NCI-H146 treated with DMSO at 0.1 percent for 48 hours (cell line): ENCODE data around the gene PCDHGA4.
"Not testable (repeated sequence)": the region's sequence is repeated elsewhere in the genome, so short reads cannot be mapped to it uniquely, and the experiment has no call there.

Experiments
- DNase-seq: peaks from one replicate; lab custom pipeline; 2025; ENCODE audit not compliant: unreplicated experiment; lab: John Stamatoyannopoulos, UW

The PCDHGA4 gene

DNA sequence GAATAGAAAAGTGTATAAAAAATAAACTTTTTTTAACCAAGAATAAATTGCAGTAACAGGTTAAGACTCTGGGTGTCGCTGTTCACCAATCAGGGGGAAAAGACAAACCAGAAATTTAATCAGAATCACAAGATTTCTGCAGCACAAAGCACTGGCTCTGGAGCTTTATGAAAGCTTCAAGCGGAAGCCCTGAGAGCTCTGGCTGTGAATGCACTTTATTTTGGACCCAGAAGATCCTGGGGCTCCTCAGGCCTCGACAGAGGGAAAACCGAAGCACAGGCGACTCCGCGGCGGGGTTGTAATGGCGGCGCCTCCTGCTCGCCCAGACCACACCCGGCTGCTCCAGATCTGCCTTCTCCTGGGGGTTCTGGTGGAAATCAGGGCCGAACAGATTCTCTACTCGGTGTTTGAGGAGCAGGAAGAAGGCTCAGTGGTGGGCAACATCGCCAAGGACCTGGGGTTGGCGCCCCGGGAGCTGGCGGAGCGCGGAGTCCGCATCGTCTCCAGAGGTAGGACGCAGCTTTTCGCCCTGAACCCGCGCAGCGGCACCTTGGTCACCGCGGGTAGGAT, at the start of gene PCDHGA4:
Gene PCDHGA4 (plus strand): TSS at position 122 of the 570 bp plus-strand sequence. CDS start 87 bp downstream, at position 209.
- DNase-seq = no peak

DNA sequence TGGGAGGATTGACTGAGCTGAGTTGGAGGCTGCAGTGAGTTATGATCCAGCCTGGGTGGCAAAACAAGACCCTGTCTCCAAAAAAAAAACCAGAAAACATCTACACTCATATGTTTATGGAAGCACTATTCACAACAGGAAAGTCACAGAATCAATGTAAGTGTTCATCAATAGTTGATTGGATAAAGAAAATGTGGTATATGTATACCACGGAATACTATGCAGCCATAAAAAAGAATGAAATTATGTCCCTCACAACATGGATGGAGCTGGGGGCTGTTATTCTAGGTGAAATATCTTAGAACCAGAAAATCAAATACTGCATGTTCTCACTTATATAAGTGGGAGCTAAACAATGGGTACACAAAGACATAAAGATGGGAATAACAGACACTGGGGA, 48.2 kb upstream of the PCDHGA4 start:
- DNase-seq = no peak

DNA sequence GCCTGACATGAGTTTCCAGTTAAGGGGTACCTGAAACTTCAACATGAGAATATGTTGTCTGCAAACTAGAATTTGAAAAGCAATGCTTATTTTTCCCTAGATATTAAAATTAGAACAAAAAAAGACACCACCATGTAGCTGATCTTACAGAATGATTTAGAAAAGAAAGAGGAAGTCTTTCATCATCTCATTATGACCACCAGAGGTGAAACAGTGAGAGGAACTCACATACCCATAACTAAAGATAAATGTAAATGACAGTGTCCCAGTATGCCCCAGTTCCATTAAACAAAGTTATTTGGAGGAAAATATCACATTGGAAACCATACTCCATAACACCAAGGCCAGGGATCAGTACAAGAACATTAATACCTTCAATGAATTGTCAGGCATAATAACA, 41.1 kb upstream of the PCDHGA4 start:
- no peak for DNase-seq

DNA sequence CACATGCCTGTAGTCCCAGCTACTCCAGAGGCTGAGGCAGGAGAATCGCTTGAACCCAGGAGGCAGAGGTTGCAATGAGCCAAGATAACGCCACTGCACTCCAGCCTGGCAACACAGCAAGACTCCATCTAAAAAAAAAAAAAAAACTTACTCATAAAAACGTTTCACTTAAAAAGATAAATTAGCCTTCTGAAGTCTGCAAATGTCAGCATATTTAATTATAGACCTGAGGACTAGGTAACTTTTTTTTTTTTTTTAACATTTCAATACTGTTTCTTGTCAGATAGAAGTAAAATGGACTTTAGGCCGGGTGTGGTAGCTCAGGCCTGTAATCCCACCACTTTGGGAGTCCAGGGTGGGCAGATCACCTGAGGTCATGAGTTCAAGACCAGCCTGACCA, 37.9 kb upstream of the PCDHGA4 start:
- not testable (repeated sequence) for DNase-seq

DNA sequence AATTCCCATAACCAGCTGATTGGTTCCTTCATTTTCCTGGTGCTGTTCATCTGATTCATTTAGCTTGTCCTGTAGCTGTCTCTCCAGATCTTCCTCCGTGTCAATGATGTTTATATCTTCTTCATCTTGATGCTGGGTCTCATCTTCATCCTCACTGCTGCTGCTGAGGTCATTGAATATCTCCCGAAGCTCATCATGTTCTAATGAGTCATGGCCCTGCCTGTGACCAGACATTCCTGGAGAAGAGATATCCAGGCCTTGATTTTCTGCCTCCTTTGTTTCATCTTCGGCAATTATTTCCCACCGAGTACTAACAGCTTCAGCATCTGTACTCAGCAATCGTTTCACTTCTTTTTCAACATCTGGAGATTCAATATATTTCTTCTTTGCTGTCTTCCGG, 35.6 kb upstream of the PCDHGA4 start:
- DNase-seq = no peak

DNA sequence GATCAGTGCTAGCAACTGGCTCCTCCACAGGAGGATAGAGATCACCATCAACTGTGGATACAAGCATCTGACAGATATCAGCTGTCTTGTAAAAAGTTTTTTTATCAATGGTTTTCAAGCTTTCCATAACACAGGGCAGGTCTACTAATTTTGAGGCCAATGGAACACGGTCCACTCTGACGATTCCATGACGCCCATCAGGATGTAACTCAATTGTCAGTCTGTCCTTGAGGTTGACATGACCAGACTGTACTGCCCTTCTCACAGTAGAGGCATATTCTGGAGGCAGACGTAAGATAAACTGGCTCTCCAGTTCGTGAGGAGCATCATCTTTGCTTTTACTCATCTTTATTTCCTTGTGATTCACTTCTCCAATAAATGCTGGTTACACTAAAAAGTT, 35.1 kb upstream of the PCDHGA4 start:
- no peak for DNase-seq

DNA sequence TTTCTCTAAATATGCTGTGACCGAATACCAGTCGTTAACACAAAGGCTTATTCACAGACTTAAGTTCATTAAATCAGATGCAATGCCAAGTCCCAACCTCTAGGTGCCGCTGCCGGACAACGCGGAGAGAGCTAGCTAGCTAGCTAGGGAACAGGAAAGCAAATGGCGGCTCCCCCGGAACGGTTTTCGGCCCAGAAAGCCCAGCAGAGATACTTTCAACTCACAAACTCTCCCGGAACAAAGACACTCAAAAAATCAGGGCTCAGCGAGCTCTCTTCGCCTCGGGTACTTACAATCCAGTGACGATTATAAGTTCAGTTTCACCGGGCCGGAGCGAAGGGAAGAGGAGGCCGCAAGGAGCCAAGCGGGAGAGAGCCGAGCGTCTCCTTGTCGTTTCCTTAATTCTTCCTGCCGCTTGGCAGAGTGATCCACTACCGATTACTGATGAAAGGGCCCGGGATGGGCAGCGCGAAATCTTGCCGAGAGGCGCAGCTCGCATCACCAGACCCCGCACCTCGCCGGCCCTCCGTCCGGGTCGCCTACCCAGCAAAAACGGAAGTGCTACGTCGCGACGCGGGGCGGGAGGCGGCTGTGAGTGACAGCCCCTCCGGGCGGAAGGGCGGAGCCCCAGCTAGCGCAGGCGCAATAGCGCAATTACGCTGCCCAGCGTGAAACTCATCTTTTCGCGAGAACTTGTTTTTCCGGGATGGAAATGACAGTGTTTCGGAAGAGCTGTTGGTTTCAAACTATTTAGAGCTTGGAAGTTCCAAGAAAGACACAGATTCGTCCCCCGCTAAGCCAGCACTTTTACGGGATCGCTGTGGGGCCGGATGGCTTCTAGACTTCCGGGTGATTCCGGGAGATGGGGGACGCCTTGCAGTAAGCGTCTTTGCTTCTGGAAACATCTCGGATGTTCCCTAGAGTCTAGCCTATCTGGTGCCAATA, 34.3 kb upstream of the PCDHGA4 start, which contains the start of gene TAF7:
Gene TAF7 (minus strand): TSS at position 560 of the 945 bp plus-strand sequence. CDS start 740 bp downstream, outside the sequence.
- peak; percentile 49 for DNase-seq

DNA sequence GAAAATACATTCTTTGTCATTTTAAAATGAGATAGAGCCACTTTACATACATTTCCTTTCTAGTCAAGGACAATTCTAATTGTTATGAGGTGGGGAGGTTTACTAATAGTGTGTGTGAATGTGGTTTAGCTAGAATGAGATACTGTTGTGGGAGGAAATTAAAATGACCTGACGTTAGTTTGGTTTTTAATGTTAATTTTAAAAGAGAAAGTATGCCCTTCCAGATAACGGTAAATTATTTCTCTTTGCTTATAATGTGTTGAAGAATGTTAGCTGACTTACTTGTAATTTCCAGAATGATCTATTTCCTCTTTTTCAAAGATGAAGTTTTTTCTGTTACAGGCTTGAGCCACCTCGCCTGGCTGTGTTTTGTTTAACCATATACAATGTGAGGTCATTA, 32.6 kb upstream of the PCDHGA4 start:
- no peak for DNase-seq

DNA sequence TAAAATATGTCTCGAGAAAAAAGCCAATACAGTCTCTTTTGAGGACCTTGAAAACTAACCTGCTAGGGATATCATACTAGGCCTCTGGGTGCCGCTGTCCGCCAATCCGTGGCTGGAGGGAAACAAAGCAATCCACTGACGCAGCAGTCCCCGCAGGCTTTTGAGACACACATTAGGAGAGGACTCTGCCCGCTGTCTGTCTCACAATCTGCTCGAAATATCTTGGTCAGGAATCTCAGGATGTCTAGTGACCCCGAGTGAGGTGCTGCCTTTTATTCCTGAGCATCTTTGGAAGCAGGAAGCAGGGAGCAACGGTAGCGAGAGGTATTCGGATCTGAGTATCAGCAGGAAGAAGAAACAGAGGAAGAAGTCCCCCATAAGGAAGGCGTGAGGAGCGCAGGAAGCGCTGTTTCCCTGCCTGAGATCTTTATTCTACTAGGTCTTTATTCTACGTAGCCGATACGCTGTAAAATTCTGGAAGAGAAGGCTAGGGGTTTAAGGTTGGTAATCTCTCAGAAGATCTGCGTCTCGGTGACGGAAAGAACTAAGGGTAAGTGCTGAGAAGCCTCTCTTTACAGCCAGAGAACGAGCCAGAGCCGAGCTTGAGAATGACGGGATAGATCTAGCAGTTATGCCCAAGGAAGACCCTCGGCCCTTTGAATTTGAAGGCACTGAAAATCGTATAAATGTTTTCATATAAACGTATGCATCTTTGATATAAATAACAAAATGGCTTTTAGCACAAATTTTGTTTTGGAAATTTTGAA, 28.6 kb upstream of the PCDHGA4 start:
- peak; percentile 63 for DNase-seq

DNA sequence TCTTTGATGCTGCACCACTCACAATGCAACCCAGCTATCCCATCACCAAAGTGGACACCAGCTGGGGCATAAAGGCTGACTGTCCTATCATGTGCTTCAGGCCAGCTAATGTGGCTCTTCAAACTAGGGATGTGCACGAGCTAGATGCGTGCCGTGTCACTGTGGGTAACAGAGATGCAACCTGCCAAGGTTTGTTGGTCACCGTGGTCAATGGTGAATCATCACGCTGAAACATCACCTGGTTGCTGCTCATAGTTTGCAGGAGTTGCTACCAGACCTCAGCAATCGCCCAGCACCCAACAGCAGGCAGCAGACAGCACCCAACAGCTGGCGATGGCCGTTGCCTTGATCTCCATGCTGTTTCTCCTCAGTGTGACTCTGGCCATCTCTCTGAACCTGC, 26.6 kb upstream of the PCDHGA4 start:
- DNase-seq = no peak

DNA sequence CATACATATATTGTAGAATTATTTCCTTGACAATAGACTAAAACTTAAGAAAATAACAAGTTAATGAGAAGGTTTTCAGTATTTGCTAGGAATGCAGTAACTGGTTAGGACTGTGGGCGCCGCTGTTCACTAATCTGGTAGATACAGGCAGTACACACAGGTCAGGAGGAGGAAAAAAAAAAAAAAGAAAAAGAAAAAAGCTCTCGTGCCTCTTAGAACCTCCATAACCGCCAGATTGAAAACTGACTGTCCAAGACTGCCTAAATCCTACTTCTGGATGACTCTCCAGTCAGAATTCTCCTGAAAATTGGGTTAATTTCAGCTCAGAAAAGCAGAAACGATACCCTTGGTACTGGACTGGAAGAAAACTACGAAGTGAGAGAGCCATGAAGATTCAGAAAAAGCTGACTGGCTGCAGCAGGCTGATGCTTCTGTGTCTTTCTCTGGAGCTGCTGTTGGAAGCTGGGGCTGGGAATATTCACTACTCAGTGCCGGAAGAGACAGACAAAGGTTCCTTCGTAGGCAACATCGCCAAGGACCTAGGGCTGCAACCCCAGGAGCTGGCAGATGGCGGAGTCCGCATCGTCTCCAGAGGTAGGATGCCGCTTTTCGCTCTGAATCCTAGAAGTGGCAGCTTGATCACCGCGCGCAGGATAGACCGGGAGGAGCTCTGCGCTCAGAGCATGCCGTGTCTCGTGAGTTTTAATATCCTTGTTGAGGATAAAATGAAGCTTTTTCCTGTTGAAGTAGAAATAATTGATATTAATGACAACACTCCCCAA, 24.3 kb upstream of the PCDHGA4 start, which contains the start of gene PCDHGA1:
Gene PCDHGA1 (plus strand): TSS at position 216 of the 782 bp plus-strand sequence.
- DNase-seq = no peak

DNA sequence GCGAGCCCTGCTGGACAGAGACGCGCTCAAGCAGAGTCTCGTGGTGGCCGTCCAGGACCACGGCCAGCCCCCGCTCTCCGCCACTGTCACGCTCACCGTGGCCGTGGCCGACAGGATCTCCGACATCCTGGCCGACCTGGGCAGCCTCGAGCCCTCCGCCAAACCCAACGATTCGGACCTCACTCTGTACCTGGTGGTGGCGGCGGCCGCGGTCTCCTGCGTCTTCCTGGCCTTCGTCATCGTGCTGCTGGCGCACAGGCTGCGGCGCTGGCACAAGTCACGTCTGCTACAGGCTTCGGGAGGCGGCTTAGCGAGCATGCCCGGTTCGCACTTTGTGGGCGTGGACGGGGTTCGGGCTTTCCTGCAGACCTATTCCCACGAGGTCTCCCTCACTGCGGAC, 22.2 kb upstream of the PCDHGA4 start:
- DNase-seq = not testable (repeated sequence)

DNA sequence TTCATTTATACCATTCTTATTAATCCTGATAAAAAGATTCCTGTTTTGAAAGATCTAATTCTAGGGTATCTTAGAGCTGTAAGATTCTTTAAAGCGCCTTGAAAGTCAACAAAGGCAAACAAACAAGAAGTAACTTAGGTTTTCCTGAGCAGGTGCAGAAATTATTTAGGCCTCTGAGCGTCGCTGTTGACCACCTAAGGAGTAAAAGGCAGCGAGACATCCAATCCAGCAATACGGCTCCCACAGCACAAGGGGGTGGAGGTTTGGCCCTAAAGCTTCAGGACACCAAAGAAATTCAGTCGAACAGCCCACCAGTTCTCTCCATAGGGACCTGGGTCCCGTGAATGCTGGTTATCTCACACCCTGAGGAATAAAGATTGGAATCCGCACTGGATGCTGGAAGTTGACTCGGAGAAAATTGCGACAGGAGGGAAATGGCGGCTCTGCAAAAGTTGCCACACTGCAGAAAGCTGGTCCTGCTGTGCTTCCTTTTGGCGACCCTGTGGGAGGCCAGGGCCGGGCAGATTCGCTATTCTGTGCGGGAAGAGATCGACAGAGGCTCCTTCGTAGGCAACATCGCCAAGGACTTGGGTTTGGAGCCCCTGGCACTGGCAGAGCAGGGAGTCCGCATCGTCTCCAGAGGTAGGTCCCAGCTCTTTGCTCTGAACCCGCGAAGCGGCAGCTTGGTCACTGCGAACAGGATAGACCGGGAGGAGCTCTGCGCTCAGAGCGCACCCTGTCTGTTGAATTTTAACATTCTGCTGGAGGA, 16.1 kb upstream of the PCDHGA4 start, which contains the start of gene PCDHGA2:
Gene PCDHGA2 (plus strand): TSS at position 223 of the 769 bp plus-strand sequence.
- DNase-seq = no peak

DNA sequence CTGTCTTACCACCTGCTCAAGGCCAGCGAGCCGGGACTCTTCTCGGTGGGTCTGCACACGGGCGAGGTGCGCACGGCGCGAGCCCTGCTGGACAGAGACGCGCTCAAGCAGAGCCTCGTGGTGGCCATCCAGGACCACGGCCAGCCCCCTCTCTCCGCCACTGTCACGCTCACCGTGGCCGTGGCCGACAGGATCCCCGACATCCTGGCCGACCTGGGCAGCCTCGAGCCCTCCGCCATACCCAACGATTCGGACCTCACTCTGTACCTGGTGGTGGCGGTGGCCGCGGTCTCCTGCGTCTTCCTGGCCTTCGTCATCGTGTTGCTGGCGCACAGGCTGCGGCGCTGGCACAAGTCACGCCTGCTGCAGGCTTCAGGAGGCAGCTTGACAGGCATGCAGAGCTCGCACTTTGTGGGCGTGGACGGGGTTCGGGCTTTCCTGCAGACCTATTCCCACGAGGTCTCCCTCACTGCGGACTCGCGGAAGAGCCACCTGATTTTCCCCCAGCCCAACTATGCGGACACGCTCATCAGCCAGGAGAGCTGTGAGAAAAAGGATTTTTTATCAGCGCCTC, 14.0 kb upstream of the PCDHGA4 start:
- not testable (repeated sequence) for DNase-seq

DNA sequence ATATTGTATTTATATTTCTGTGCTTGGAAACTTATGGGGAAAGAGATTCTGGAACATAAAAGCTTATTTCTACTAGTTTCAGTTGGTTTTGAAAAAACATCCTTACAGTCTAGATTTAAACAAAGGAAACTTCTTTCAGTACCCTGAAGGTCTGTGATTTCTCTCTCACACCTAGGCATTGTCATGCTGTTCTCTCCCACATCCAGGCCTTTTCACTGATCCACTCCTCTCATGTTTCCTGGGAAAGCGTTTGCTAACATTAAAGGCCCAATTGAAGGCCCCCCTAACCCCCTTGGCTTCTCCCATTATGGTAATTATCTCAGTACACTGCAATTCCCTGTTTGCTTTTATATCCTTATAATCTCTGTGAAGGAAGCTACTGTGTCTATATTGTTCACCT, 12.0 kb upstream of the PCDHGA4 start:
- DNase-seq = no peak

DNA sequence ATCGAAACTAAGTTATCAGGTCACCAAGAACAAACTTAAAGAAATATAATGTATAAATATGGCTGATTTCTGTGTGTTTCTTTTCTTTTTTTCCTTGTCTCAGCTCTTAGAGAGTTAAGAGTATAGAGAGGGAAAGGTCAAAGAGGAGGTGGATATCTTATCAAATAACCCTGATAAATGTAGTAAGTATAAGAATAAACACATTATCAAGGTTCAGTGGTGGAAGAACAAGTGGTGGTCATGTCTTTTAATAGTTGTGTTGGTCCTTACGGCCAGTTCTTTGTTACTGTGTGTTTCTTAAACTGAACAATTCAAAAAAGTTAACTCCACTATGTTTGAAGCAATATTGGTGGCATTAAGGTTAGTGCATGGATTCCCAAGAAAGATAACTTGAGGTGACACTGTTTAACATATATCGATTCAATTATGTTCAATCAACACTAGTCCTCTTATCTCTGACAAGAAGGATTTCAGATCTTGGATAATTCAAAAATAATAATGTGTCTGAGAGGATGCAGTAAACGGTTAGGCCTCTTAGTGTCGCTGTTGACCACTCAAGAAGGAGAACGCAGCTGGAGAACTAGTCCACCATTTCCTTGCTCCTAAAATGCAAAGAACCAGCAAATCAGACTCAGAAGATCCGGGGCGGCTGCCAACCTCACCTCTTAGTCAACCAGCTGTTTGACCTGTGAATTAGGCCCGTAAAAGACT, 11.4 kb upstream of the PCDHGA4 start, which contains the start of gene PCDHGA3:
Gene PCDHGA3 (plus strand): TSS at position 588 of the 711 bp plus-strand sequence. CDS start 205 bp downstream, outside the sequence.
- no peak for DNase-seq

DNA sequence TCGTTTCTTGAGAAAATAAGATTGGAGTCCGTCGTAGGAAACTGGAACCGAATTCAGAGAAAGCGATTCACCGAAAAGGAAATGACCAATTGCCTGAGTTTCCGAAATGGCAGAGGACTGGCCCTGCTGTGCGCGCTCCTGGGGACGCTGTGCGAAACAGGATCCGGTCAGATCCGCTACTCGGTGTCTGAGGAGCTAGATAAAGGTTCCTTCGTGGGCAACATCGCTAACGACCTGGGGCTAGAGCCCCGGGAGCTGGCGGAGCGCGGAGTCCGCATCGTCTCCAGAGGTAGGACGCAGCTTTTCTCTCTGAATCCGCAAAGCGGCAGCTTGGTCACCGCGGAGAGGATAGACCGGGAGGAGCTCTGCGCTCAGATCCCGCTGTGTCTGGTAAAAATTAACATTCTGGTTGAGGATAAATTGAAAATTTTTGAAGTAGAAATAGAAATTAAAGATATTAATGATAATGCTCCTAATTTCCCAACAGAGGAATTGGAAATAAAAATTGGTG, 10.8 kb upstream of the PCDHGA4 start:
- no peak for DNase-seq

DNA sequence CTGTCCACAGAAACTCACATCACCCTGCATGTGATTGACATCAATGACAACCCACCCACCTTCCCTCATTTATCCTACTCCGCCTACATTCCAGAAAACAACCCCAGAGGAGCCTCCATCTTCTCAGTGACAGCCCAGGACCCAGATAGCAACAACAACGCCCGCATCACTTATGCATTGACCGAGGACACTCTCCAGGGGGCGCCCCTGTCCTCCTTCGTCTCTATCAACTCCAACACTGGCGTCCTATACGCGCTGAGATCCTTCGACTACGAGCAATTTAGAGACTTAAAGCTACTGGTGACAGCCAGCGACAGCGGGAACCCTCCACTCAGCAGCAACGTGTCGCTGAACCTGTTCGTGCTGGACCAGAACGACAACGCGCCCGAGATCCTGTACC, 9.5 kb upstream of the PCDHGA4 start:
- no peak for DNase-seq
